Immature natural killer cell (primary cell): Measurements from ENCODE around the gene CALB2. TPM values are rescaled to one million over a fixed set of nuclear protein-coding genes. Genes with fewer than 3 reads are reported as not detected.

Source experiments
- DNase-seq, 3 donors: peaks; one replicate each; pipeline ENCODE4 v3.0.0; 2022; ENCODE audit warnings: mixed read lengths in 1 of 3
- H3K27ac Mint-ChIP-seq, 6 donors: one replicate each; pipeline ENCODE4 v1.8.0; 2020; ENCODE audit warnings: mixed read lengths in 6 of 6, mild to moderate bottlenecking in 5 of 6, inconsistent platforms in 4 of 6, moderate library complexity in 3 of 6
- H3K27me3 Mint-ChIP-seq, 3 donors: one replicate each; pipeline ENCODE4 v1.8.0; 2020 to 2021; ENCODE audit warnings: low read depth in 3 of 3, mild to moderate bottlenecking in 3 of 3, mixed read lengths in 3 of 3, moderate library complexity in 3 of 3, inconsistent platforms in 1 of 3
- H3K36me3 Mint-ChIP-seq, 3 donors: one replicate each; pipeline ENCODE4 v1.8.0; 2020; ENCODE audit warnings: mixed read lengths in 3 of 3, inconsistent platforms in 2 of 3, mild to moderate bottlenecking in 2 of 3
- H3K4me1 Mint-ChIP-seq, 2 donors: one replicate each; pipeline ENCODE4 v1.8.0; 2020; ENCODE audit warnings: inconsistent platforms in 2 of 2, mild to moderate bottlenecking in 2 of 2, mixed read lengths in 2 of 2, moderate library complexity in 1 of 2
- H3K4me3 Mint-ChIP-seq, 5 donors: one replicate each; pipeline ENCODE4 v1.8.0; 2020; ENCODE audit warnings: mild to moderate bottlenecking in 5 of 5, mixed read lengths in 5 of 5, inconsistent platforms in 3 of 5, moderate library complexity in 3 of 5
- H3K9me3 Mint-ChIP-seq, 6 donors: one replicate each; pipeline ENCODE4 v1.8.0; 2020; ENCODE audit warnings: mild to moderate bottlenecking in 6 of 6, mixed read lengths in 6 of 6, inconsistent platforms in 4 of 6, moderate library complexity in 3 of 6
- polyA plus RNA-seq, 3 donors: library from polyadenylated mRNA; unstranded; fragments of 300-500 nt; fragmentation: Illumina TruSeq; gene quantifications; one replicate each; pipeline ENCODE4 v1.2.3, GENCODE V29; 2021

CALB2 gene
- polyA plus RNA-seq, 3 donors from 2014 or later, result not detected

- Mint-ChIP-seq H3K9me3 (peaks cover 0 to 5% (median 0%) of the 10 kb centered on the region in 6 donors), H3K4me3 (no peak overlapping the region), H3K27ac (no peak overlapping the region), H3K4me1 (no peaks in the 10 kb centered on the region), H3K36me3 (no peaks in the 10 kb centered on the region), H3K27me3 (peaks cover 2 to 20% (median 4%) of the 10 kb centered on the region in 3 donors)
- DNase-seq, result no peak
These were observed 71.1 kb downstream of the CALB2 start for GRCh38 chr16:71429581-71429980.

GRCh38 chr16:71430744-71431143 lies 72.2 kb downstream of the CALB2 start:
- DNase-seq, result no peak
- Mint-ChIP-seq H3K9me3 (peaks cover 0 to 5% (median 0%) of the 10 kb centered on the region in 6 donors), H3K27me3 (peaks cover 0 to 17% (median 5%) of the 10 kb centered on the region in 3 donors), H3K4me3 (no peak overlapping the region), H3K36me3 (no peaks in the 10 kb centered on the region), H3K4me1 (no peaks in the 10 kb centered on the region), H3K27ac (no peak overlapping the region)

GRCh38 chr16:71431176-71431575 lies 72.7 kb downstream of the CALB2 start:
- DNase-seq, result no peak
- H3K36me3 Mint-ChIP-seq, result no peaks in the 10 kb centered on the region
- H3K27me3 Mint-ChIP-seq, result peaks cover 0 to 18% (median 6%) of the 10 kb centered on the region in 3 donors
- no peak overlapping the region for H3K27ac Mint-ChIP-seq
- peaks cover 0 to 5% (median 0%) of the 10 kb centered on the region in 6 donors for H3K9me3 Mint-ChIP-seq
- no peaks in the 10 kb centered on the region for H3K4me1 Mint-ChIP-seq
- no peak overlapping the region for H3K4me3 Mint-ChIP-seq

DNA sequence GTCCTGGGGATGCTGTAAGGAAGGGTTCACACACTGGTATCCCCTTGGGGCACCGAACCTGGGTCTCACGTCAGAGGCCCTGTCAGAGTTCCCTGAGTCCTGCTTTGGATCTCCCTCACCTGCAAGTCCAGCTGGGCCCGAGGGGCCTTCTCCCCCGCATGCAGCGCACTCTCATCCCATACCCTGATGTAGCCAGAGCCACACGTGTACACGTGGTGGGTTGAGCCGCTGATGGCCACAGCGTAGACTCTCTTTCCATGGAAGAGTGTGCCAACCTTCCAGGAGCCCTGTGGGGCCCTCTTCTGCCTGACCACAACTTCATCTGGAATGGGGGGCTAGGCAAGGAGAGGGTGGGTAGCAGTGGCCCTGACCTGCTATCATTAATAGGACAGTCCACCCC lies 73.5 kb downstream of the CALB2 start:
- no peaks in the 10 kb centered on the region for H3K4me1 Mint-ChIP-seq
- peaks cover 0 to 5% (median 0%) of the 10 kb centered on the region in 6 donors for H3K9me3 Mint-ChIP-seq
- no peak overlapping the region for H3K27ac Mint-ChIP-seq
- H3K4me3 Mint-ChIP-seq, result no peak overlapping the region
- H3K36me3 Mint-ChIP-seq, result no peaks in the 10 kb centered on the region
- DNase-seq, result no peak
- peaks cover 2 to 18% (median 3%) of the 10 kb centered on the region in 3 donors for H3K27me3 Mint-ChIP-seq

- no peak overlapping the region for H3K4me3 Mint-ChIP-seq
These were observed 74.4 kb downstream of the CALB2 start for GRCh38 chr16:71432906-71433305.

DNA sequence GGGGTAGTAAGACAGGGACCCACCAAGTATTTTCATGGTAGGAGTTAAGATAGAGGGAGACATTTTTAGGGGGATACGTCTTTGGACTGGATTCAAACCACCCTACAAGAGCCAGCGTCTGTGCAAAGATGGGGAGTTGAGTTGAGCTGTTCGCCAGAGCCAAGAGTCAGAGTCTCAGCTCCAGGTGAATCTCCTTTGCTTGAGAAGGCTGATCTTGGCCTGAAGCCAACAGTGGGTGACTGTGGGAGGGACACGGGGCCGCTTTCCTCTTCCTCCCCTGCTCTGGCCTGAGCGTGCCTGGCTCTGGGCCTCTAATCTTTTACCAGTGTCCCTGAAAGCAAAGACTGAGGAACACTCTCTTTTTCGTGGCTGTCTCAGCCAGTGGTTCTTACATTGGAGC lies 78.0 kb downstream of the CALB2 start:
- Mint-ChIP-seq H3K4me1 (no peaks in the 10 kb centered on the region), H3K36me3 (no peaks in the 10 kb centered on the region), H3K9me3 (no peaks in the 10 kb centered on the region), H3K27me3 (peaks cover 6 to 23% (median 7%) of the 10 kb centered on the region in 3 donors), H3K27ac (no peak overlapping the region), H3K4me3 (no peak overlapping the region)
- DNase-seq, result no peak

More at GRCh38 chr16:71432906-71433305, 74.4 kb downstream of the CALB2 start:
- Mint-ChIP-seq H3K27me3 (peaks cover 3 to 15% (median 6%) of the 10 kb centered on the region in 3 donors), H3K9me3 (peaks cover 0 to 5% (median 0%) of the 10 kb centered on the region in 6 donors), H3K4me1 (no peaks in the 10 kb centered on the region), H3K36me3 (no peaks in the 10 kb centered on the region), H3K27ac (no peak overlapping the region)
- no peak for DNase-seq

GRCh38 chr16:71439523-71439922 lies 81.0 kb downstream of the CALB2 start:
- DNase-seq, result no peak
- no peaks in the 10 kb centered on the region for H3K36me3 Mint-ChIP-seq
- peaks cover 0 to 8% (median 7%) of the 10 kb centered on the region in 6 donors for H3K9me3 Mint-ChIP-seq
- H3K4me1 Mint-ChIP-seq, result no peaks in the 10 kb centered on the region
- H3K4me3 Mint-ChIP-seq, result no peak overlapping the region
- no peak overlapping the region for H3K27ac Mint-ChIP-seq
- peaks cover 7 to 21% (median 8%) of the 10 kb centered on the region in 3 donors for H3K27me3 Mint-ChIP-seq

Other genes starting within 250 kb of the CALB2 start
- under 1 TPM in 2 of 3 donors, not detected in 1; 0.24 to 0.26 TPM for gene HYDIN, start 128.0 kb upstream of the CALB2 start, polyA plus RNA-seq
- 10 to 100 TPM; 18.6 to 42.9 (median 19.0) TPM for gene CMTR2, start 69.3 kb upstream of the CALB2 start, polyA plus RNA-seq
- gene TLE7, start 83.3 kb downstream of the CALB2 start, polyA plus RNA-seq, result not detected
- gene ZNF23, start 103.5 kb downstream of the CALB2 start, polyA plus RNA-seq, result 1 to 10 TPM; 4.3 to 8.1 (median 5.4) TPM
- 1 to 10 TPM in 2 of 3 donors, under 1 TPM in 1; 0.21 to 3.4 (median 1.2) TPM for gene ZNF19, start 130.6 kb downstream of the CALB2 start, polyA plus RNA-seq
- not detected for gene CHST4, start 167.7 kb downstream of the CALB2 start, polyA plus RNA-seq
- under 1 TPM in 1 of 3 donors, not detected in 2; 0.10 TPM for gene TAT, start 218.4 kb downstream of the CALB2 start, polyA plus RNA-seq